Tibial artery (tissue), 4 donors: ENCODE measurements around the gene CNRIP1.

ENCODE experiments used
- DNase-seq, 2 donors: peaks; one replicate each; pipeline ENCODE4 v3.0.0-alpha.2; 2019
- H3K27ac ChIP-seq, 2 donors: fragments of 200-600 bp; sonication (generic) in 1 of 2; 1 replicate in 1 of 2; 2 replicates in 1 of 2; pipeline ENCODE4 v1.5.1; 2018 to 2019; ENCODE audit warnings: mild to moderate bottlenecking in 1 of 2
- H3K27me3 ChIP-seq, 2 donors: fragments of 200-600 bp; sonication (generic) in 1 of 2; one replicate each; pipeline versions ENCODE4 v1.5.1 to v1.6.0; 2016 to 2019
- H3K36me3 ChIP-seq, 3 donors: fragments of 200-600 bp; sonication (generic) in 2 of 3; one replicate each; pipeline ENCODE4 v1.5.1; 2016 to 2019; ENCODE audit warnings: mild to moderate bottlenecking in 2 of 3
- H3K4me1 ChIP-seq, 4 donors: fragments of 200-600 bp; sonication (generic) in 2 of 4; 1 replicate in 3 of 4; 2 replicates in 1 of 4; pipeline ENCODE4 v1.5.1; 2016 to 2019
- H3K4me3 ChIP-seq, 2 donors: fragments of 200-600 bp; sonication (generic) in 1 of 2; 1 replicate in 1 of 2; 2 replicates in 1 of 2; pipeline ENCODE4 v1.5.1; 2018 to 2019; ENCODE audit warnings: mild to moderate bottlenecking in 2 of 2
- H3K9me3 ChIP-seq, 3 donors: fragments of 200-600 bp; sonication (generic) in 1 of 3; one replicate each; pipeline ENCODE4 v1.5.1; 2016 to 2019
- intact Hi-C: fragments of 100-400 bp; cut with DNase I; formaldehyde crosslinking; loops from one replicate; pipeline ENCODE4 v1.15.0; 2023; ENCODE audit warnings: low total_unique reads
- TF ChIP-seq, protein P1 (sequence below), 2 experiments: fragments of 200-600 bp in 1 of 2; fragments of 450-650 bp in 1 of 2; IDR thresholded peaks; one replicate each; pipeline ENCODE4 v1.5.1; 2017 to 2019; ENCODE audit warnings: antibody characterized with exemption in 2 of 2, mild to moderate bottlenecking in 1 of 2, moderate library complexity in 1 of 2

Gene CNRIP1

DNA sequence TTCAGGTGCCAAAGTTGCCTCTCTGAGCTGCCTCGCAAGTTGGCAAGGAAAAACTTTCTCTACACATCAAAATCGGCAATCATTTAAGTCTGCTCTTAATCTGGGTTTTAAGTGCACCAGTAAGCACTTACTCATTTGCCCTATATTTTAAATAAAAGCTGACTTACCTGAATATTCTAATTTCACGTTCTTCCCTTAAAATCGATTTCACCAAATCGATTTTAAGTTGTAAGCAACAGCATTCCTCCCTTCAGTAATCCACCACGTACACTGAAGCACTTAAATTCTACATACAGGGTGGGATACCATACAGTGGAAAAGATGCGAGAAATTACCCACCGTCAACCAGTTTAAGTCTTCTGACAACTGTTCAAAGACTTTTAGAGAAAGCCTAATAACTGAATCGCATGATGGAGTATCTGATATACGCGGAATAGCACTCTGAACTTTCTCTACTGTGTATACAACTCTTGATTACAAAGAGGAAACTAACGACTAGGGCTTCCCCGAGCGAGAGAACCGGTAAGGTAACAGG, 69.0 kb downstream of the CNRIP1 start:
- Histone ChIP-seq H3K27ac (peak overlapping the region; percentile 94 to 96), H3K4me1 (peaks cover 0 to 57% (median 34%) of the 10 kb centered on the region in 4 donors), H3K4me3 (peak overlapping the region; percentile 75 to 88), H3K27me3 (no peaks in the 10 kb centered on the region), H3K9me3 (no peaks in the 10 kb centered on the region), H3K36me3 (no peaks in the 10 kb centered on the region)
- intact Hi-C loops = no loop called here
- no peak for DNase-seq
- TF ChIP-seq, protein P1, sequence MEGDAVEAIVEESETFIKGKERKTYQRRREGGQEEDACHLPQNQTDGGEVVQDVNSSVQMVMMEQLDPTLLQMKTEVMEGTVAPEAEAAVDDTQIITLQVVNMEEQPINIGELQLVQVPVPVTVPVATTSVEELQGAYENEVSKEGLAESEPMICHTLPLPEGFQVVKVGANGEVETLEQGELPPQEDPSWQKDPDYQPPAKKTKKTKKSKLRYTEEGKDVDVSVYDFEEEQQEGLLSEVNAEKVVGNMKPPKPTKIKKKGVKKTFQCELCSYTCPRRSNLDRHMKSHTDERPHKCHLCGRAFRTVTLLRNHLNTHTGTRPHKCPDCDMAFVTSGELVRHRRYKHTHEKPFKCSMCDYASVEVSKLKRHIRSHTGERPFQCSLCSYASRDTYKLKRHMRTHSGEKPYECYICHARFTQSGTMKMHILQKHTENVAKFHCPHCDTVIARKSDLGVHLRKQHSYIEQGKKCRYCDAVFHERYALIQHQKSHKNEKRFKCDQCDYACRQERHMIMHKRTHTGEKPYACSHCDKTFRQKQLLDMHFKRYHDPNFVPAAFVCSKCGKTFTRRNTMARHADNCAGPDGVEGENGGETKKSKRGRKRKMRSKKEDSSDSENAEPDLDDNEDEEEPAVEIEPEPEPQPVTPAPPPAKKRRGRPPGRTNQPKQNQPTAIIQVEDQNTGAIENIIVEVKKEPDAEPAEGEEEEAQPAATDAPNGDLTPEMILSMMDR (IDR thresholded peaks at IDR 0.05) = no peak

DNA sequence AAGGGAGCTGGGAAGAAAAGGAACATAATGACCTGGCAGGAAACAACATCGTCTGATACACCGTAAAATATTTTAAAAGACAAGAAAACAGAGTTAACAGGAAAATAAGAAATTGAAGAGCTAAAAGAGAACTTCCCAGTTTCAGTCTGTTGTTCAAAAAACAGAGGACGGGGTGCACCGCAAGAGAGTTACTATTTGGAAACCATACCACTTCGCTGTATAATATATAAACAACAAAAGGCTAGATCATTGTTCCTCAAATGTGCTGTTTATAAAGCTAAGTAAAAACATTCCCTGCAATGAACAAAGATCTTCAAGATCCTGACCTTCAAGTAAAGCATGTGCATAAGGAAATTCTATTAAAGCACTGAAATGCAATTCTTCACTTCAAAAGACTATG, 69.6 kb downstream of the CNRIP1 start:
- intact Hi-C loops = no loop called here
- peak overlapping the region; percentile 94 to 96 for H3K27ac ChIP-seq

DNA sequence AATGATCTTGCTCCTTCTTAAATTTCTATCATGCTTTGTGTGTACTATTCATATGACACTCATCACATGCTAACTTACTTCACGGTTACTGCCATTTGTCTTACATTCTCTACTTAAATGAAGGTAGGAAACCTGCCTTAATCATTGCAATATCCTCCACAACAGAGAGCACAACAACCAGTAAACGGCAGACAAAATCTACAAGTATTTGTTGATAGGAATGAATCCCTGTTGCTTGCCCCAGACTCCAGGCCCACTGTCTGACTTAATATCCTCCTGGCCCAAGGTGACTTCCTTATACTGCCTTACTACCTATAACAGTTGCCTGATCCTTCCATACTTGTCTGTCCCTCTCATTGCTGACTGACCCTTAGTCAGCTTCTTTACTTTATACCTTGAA, 70.9 kb downstream of the CNRIP1 start:
- Histone ChIP-seq H3K27ac (no peak overlapping the region), H3K4me3 (no peak overlapping the region), H3K4me1 (peaks cover 0 to 69% (median 38%) of the 10 kb centered on the region in 4 donors), H3K27me3 (no peaks in the 10 kb centered on the region), H3K9me3 (no peaks in the 10 kb centered on the region), H3K36me3 (no peaks in the 10 kb centered on the region)
- DNase-seq = no peak
- TF ChIP-seq, protein P1 (IDR thresholded peaks at IDR 0.05) = no peak
- intact Hi-C loops = loop anchor here (5.0 kb wide), 1 partner anchor 52 kb away; no protein-coding TSS in a partner anchor

More for the DNA sequence above, 69.6 kb downstream of the CNRIP1 start:
- H3K4me1 ChIP-seq = peaks cover 0 to 62% (median 36%) of the 10 kb centered on the region in 4 donors
- TF ChIP-seq, protein P1 (IDR thresholded peaks at IDR 0.05) = no peak
- H3K4me3 ChIP-seq = peak overlapping the region; percentile 75 to 88
- no peaks in the 10 kb centered on the region for H3K27me3 ChIP-seq
- no peaks in the 10 kb centered on the region for H3K9me3 ChIP-seq
- no peaks in the 10 kb centered on the region for H3K36me3 ChIP-seq
- DNase-seq = no peak

DNA sequence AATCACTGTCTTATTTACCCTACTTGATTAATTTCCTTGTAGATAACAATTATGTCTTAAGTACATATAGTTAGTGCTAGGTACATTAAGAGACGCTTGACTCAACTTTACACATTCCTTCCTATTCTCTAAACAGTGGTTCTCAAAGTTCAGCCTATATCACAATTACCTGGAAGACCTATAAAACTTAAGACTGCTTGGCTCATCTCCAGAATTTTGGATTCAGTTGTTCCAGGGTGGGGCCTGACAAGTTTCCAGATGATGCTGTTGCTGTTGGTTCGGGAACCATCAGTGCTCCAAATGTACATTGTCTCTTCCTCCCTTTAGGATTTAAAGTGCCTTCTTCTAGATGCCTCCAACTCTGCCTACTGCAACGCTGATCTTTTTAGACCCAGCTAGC, 71.4 kb downstream of the CNRIP1 start:
- H3K27me3 ChIP-seq = no peaks in the 10 kb centered on the region
- H3K4me3 ChIP-seq = no peak overlapping the region
- intact Hi-C loops = loop anchor here (5.0 kb wide), 1 partner anchor 51 kb away; no protein-coding TSS in a partner anchor
- H3K4me1 ChIP-seq = peaks cover 0 to 68% (median 38%) of the 10 kb centered on the region in 4 donors
- no peaks in the 10 kb centered on the region for H3K9me3 ChIP-seq
- no peaks in the 10 kb centered on the region for H3K36me3 ChIP-seq
- no peak for DNase-seq
- TF ChIP-seq, protein P1 (IDR thresholded peaks at IDR 0.05) = no peak
- H3K27ac ChIP-seq = no peak overlapping the region

DNA sequence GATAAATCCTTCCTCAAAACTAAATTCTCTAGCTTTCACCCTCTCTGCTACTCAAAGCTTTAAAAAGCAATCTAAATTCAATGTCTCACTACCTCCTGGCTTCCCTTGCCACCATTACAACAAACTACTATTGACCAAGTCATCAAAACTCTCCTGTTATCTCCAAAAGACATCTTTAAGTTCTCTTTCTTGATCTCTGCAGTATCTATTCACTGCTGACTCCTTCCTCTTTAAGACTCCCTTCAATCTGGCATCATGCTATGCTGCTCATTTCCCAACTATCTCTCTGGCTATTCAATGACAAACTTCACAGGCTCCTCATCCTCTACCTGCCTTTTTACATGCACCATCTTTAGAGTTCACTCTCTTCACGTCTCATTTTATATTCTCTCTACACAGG, 73.4 kb downstream of the CNRIP1 start:
- DNase-seq = no peak
- TF ChIP-seq, protein P1 (IDR thresholded peaks at IDR 0.05) = no peak
- no peaks in the 10 kb centered on the region for H3K36me3 ChIP-seq
- H3K4me3 ChIP-seq = no peak overlapping the region
- H3K27me3 ChIP-seq = no peaks in the 10 kb centered on the region
- no peak overlapping the region for H3K27ac ChIP-seq
- intact Hi-C loops = loop anchor here (5.0 kb wide), 1 partner anchor 49 kb away; no protein-coding TSS in a partner anchor
- no peaks in the 10 kb centered on the region for H3K9me3 ChIP-seq
- peaks cover 0 to 84% (median 42%) of the 10 kb centered on the region in 4 donors for H3K4me1 ChIP-seq
